Left forelimb (tissue), 1 donor: ENCODE results near the gene TKTL1.
"Not testable (repeated sequence)": the region's sequence is repeated elsewhere in the genome, so short reads cannot be mapped to it uniquely, and the experiment has no call there.

Experiments
- DNase-seq: peaks from one replicate; pipeline ENCODE4 v3.0.0-alpha.2; 2018; ENCODE audit warnings: low spot score

Gene TKTL1

GRCh38 chrX:154295664-154296310, at the start of gene TKTL1:
Gene TKTL1 (plus strand): TSS chrX:154295795. CDS start chrX:154295860, 65 bp downstream.
- no peak for DNase-seq

- DNase-seq, result not testable (repeated sequence)
Measured at GRCh38 chrX:154247377-154248045, 48.1 kb upstream of the TKTL1 start.

DNA sequence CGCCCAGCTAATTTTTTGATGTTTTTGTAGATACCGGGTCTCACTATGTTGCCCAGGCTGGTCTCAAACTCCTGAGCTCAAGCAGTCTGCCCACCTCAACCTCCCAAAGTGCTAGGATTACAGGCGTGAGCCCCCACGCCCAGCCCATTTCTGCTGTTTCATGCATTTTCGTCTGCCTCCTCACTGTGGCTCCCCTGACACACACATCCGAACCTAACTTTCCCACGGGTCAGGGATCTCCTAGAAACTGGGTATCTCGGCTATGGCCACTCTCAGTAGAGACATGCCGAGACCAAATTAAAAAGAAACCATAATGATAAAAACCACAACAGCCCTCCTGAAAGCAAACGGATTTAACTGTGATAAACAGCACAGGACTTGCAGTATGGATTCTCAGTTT, 47.5 kb upstream of the TKTL1 start:
- DNase-seq, result not testable (repeated sequence)

- not testable (repeated sequence) for DNase-seq
Measured at GRCh38 chrX:154257282-154257681, 38.3 kb upstream of the TKTL1 start, which contains the start of gene OPN1MW3. Gene OPN1MW3 (plus strand): TSS chrX:154257582. CDS start chrX:154257620, 38 bp downstream.

- DNase-seq, result not testable (repeated sequence)
Measured at GRCh38 chrX:154258711-154259110, 36.9 kb upstream of the TKTL1 start.

DNA sequence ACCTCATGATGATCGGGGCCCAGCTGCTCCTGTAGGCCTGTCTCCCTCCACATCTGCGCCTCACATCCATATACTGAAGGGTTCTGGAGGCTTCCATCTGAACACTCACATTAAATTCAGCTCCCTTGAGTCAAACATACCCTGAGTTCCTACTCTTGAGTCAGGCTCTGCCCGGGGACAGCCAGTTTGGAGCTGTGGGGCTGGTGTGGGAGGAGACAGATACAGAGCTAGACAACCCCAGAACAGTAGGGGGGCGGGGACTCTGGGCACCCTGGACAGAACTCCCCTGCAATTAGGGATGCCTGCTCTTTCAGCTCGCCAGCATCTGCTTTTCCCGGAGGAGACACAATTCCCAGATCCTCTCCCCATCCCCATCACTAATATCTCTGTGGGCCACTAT, 32.5 kb upstream of the TKTL1 start:
- not testable (repeated sequence) for DNase-seq

GRCh38 chrX:154269245-154269644, 26.4 kb upstream of the TKTL1 start:
- not testable (repeated sequence) for DNase-seq

GRCh38 chrX:154284489-154285338, 10.9 kb upstream of the TKTL1 start:
- DNase-seq, result not testable (repeated sequence)

DNA sequence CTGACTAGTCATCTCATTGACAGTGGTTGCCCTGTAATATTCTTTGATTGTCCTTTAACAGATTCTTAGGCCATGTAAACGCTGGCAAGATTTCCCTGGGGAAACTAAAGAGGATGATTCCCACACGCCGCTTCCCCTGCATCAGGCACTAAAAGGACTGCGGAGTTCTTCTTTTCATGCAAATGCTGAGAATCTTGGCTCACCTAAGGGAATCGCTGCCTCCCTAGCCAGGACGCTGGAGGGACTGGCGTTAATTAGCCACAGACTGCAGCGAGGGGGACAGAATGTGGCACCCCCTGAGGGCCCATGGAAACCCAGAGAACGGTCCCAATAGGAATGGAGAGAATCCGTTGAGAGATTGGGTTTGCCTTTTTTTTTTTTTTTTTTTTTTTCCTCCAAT, 9.2 kb upstream of the TKTL1 start:
- not testable (repeated sequence) for DNase-seq

- no peak for DNase-seq
Measured at GRCh38 chrX:154294791-154295574, 612 bp upstream of the TKTL1 start, which contains the start of gene TEX28. Gene TEX28 (minus strand): TSS chrX:154295124. CDS start chrX:154292117, 3,007 bp downstream.

DNA sequence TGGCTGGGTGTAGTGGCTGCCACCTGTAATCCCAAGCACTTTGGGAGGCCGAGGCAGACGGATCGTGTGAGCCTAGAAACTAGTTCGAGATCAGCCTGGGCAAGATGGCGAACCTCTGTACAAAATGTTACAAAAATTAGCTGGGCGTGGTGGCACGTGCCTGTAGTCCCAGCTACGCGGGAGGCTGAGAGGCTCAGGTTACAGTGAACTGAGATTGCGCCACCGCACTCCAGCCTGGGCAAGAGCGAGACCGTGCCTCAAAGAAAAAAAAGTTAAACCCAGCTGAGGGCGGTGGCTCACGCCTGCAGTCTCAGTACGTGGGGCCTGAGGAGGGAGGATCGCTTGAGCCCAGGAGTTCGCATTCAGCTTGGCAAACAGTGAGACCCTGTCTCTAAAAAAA, 1.1 kb downstream of the TKTL1 start:
- DNase-seq, result no peak

DNA sequence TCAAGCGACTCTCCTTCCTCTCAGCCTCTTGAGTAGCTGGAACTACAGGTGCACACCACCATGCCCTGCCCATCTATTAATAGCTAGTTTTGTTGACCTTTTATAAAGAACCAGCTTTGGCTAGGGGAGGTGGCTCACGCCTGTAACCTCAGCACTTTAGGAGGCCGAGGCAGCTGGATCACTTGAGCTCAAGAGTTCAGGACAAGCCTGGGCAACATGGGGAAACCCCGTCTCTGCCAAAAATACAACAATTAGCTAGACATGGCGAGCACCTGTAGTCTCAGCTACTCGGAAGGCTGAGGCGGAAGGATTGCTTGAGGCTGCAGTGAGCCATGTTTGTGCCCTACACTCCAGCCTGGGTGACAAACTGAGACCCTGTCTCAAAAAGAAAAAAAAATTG, 2.7 kb downstream of the TKTL1 start:
- DNase-seq, result no peak

- DNase-seq, result no peak
Measured at GRCh38 chrX:154300816-154301215, 5.2 kb downstream of the TKTL1 start.

DNA sequence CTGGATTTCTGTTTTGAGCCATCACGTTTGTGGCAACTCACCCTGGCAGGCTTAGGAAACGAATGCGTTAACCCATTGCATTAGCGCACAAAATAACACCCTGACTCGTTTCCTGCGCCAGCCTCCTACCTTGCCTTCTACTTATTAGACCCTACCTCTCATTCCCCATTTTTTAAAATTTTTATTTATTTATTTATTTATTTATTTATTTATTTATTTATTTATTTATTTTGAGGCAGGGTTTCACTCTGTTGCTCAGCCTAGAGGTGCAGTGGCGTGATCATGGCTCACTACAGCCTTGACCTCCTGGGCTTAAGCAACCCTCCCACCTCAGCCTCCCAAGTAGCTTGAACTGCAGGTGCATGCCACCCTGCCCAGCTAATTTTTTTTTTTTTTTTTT, 7.4 kb downstream of the TKTL1 start:
- not testable (repeated sequence) for DNase-seq

DNA sequence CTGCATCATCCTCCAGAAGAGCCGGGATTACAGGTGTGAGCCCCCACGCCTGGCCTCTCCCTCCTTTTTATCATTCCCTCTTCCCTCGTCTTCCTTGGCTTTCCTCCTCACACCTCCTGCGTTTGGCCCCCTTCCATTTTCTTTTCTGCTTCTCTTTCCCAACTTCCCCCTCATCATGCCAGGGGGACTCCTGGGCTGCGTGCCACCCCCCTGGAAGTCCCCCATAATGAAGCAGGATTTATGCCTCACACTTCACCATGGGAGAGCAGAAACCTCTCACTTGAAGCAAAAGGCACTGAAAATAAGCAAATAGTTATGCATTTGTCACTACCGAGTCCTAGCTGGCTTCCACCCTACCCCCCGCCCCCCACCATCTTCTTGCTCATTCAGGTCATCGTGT, 7.9 kb downstream of the TKTL1 start:
- DNase-seq, result no peak

GRCh38 chrX:154304846-154305245, 9.3 kb downstream of the TKTL1 start:
- no peak for DNase-seq

DNA sequence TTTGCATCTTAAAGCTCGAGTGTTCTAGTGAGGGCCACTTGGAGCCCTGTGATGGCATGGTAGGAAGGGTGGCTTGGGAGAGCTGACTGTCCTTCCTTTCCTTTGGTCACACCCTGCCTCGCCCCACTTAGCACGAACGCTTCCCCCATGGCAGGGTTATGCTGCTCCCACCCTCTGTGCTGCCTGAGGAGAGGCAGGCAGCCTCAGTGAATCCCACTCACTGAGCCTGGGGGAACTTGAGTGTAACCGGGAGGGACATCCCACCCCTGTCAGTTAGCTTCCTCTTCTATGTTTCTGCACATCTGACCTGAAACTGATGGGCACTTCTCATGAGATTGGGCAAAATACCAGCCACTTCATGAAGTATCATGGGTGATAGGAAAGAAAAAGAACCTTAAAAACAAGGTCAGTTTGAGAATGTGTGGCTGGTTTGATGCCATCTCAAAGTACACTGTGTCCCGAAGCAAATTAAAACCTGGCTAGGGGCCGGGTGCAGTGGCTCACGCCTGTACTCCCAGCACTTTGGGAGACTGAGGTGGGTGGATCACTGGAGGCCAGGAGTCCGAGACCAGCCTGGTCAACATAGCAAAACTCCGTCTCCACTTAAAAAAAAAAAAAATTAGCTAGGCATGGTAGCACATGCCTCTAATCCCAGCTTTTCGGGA, 10.1 kb downstream of the TKTL1 start:
- DNase-seq, result no peak

DNA sequence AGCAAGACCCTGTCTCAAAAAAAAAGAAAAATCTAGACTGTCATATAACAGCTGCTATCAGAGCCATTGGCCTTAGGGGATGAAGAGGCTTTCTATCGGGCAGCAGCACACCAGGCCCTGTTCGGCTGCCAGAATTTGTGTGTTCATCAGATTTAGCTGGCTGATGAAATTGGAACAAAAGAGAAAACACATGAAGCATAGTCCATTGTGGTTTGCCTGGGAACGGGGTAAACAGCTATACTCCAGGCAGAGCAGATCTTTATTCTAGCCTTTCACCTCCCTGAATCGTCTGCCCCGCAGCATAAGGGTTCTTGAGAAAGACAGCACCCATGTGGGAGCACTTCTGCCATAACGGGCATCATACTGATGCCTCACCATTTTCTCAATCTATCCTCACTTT, 11.6 kb downstream of the TKTL1 start:
- DNase-seq, result no peak

DNA sequence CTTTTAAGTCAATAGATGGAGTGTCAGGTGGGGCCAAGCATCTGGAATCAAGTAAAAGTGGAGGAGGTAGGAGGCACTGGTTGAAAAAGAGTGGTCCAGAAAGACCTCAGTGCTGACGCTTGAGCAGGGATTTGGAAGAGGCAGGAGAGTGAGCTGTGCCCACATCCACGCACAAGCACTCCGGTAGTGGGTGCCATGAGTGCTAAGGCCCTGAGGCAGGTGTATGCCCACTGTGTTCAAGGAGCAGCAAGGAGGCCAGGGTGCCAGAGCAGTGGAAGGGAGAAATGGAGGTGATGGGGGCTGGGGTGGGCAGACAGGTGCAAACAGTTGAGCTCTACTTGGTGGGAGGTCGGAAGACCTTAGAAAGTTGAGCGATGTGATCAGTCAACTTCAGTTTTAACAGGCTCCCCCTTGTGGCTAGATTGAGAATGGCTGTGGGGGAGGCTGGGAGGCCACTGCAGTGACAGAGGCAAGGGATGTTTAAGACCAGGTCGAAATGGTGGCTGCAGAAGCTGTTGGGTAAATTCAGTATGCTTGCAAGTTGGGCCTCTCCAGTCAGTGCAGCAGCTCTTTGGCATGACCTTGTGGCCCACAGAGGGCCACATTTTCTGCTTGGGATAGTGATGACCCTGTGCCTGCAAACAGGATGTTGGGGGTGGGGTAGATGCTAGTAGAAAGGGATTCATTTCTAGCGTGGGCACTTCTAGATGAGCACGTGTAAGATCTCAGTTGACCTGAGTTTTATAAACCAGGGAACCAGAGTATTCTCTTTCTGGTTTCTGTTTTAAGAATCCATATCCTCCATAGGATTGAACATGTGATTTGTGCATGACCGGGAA, 12.7 kb downstream of the TKTL1 start:
- no peak for DNase-seq
